Measurements from ENCODE around the gene AGK.

- TF ChIP-seq CTCF (IDR thresholded peaks at IDR 0.05): no peak
- TF ChIP-seq GABPB1 (CRISPR knock-in tag; IDR thresholded peaks at IDR 0.05): no peak
These were observed 33.7 kb downstream of the AGK start for GRCh38 chr7:141584935-141585334.
